ENCODE data around the gene PNP.

PNP gene

DNA sequence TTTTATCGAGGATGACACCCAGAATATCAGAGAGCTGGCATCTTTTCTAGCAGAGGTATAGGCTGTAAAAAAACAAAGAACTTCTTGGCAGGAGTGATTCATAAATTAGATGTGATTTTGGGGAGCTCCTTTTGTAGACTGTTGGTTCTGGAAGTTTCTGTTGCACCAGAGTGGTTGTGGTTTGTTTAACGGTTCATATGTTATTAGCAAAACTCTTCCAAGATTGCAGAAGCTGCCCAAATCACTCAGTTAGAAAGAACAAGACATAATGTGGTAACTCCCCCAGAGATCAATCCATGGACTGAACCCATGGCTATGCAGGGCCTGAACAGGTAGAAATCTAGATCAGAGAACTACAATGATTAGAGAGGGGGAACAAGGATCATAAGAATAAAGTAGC lies 29.4 kb downstream of the PNP start:
- Histone ChIP-seq H2BK120ac (ENCODE audit: low read depth, low read length) (no peak overlapping the region), H3K14ac (ENCODE audit: low read length in 2 of 2) (no peak overlapping the region), H3K27ac (ENCODE audit: low read length, poor library complexity, severe bottlenecking) (no peak overlapping the region), H3K36me3 (ENCODE audit: control insufficient read depth in 1 of 2, insufficient read depth in 2 of 2, low read depth in 1 of 2, low read length in 2 of 2) (no peaks in the 10 kb centered on the region), H3K4ac (ENCODE audit: low read depth in 1 of 2, low read length in 2 of 2) (no peak overlapping the region), H3K9me3 (ENCODE audit: control insufficient read depth, low read length) (no peaks in the 10 kb centered on the region), H2BK15ac (ENCODE audit: low read depth, poor library complexity, severe bottlenecking) (no peak overlapping the region), H2BK12ac (ENCODE audit: low read length in 2 of 2) (no peak overlapping the region), H3K4me3 (ENCODE audit: insufficient read depth in 1 of 2, low read depth in 1 of 2, low read length in 2 of 2) (no peak overlapping the region), H2AK5ac (ENCODE audit: low read length, severe bottlenecking) (no peak overlapping the region), H4K8ac (ENCODE audit: low read length) (no peak overlapping the region), H3K27me3 (ENCODE audit: control insufficient read depth in 1 of 2, insufficient read depth in 1 of 2, low read length in 2 of 2) (no peaks in the 10 kb centered on the region), H3K4me2 (ENCODE audit: low read length, poor library complexity, severe bottlenecking) (no peak overlapping the region), H3K18ac (ENCODE audit: low read depth in 1 of 2, low read length in 2 of 2) (no peak overlapping the region), H2AFZ (ENCODE audit: low read depth, low read length) (no peak overlapping the region), H3K23ac (ENCODE audit: low read length in 2 of 2) (no peak overlapping the region), H2BK5ac (ENCODE audit: low read depth, low read length, poor library complexity, severe bottlenecking) (no peak overlapping the region), H4K91ac (ENCODE audit: low read length) (no peak overlapping the region), H3K4me1 (ENCODE audit: control insufficient read depth, insufficient read depth, low read depth, low read length) (no peaks in the 10 kb centered on the region), H3K79me1 (replicated peaks; ENCODE audit: low read length, poor library complexity, severe bottlenecking) (no peaks in the 10 kb centered on the region), H3K9ac (ENCODE audit: low read length) (no peak overlapping the region)
- DNase-seq: no peak
- WGBS: 87% methylated on average over 2 of the region's 2 CpGs

DNA sequence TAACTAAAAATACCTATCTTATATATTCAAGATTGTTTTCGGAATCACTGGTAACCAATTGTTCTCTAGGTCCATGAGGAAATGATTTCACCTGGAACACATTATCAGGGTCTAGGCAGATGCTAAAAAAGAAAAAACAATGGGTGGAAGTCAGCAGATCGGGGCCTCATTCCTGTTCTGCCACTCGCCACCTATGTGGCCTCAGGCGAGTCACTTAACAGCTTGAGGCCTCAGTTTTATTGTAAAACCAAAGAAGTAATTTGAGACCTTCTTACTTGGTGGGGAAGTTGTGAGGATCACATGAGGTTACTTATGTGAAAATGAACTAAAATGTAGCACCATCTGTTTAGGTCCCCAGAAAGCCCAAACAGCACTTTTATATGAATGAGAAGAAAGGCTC lies 29.9 kb downstream of the PNP start:
- no peaks in the 10 kb centered on the region for H3K4me1 ChIP-seq (ENCODE audit: control insufficient read depth, insufficient read depth, low read depth, low read length)
- H2BK120ac ChIP-seq (ENCODE audit: low read depth, low read length): no peak overlapping the region
- DNase-seq: no peak
- H2BK15ac ChIP-seq (ENCODE audit: low read depth, poor library complexity, severe bottlenecking): no peak overlapping the region
- H4K8ac ChIP-seq (ENCODE audit: low read length): no peak overlapping the region
- H3K23ac ChIP-seq (ENCODE audit: low read length in 2 of 2): no peak overlapping the region
- no peak overlapping the region for H2BK5ac ChIP-seq (ENCODE audit: low read depth, low read length, poor library complexity, severe bottlenecking)
- H2BK12ac ChIP-seq (ENCODE audit: low read length in 2 of 2): no peak overlapping the region
- no peak overlapping the region for H3K18ac ChIP-seq (ENCODE audit: low read depth in 1 of 2, low read length in 2 of 2)
- no peak overlapping the region for H3K4me3 ChIP-seq (ENCODE audit: insufficient read depth in 1 of 2, low read depth in 1 of 2, low read length in 2 of 2)
- H3K27me3 ChIP-seq (ENCODE audit: control insufficient read depth in 1 of 2, insufficient read depth in 1 of 2, low read length in 2 of 2): no peaks in the 10 kb centered on the region
- no peak overlapping the region for H3K4ac ChIP-seq (ENCODE audit: low read depth in 1 of 2, low read length in 2 of 2)
- no peak overlapping the region for H3K4me2 ChIP-seq (ENCODE audit: low read length, poor library complexity, severe bottlenecking)
- H4K91ac ChIP-seq (ENCODE audit: low read length): no peak overlapping the region
- H2AFZ ChIP-seq (ENCODE audit: low read depth, low read length): no peak overlapping the region
- H2AK5ac ChIP-seq (ENCODE audit: low read length, severe bottlenecking): no peak overlapping the region
- no peaks in the 10 kb centered on the region for H3K36me3 ChIP-seq (ENCODE audit: control insufficient read depth in 1 of 2, insufficient read depth in 2 of 2, low read depth in 1 of 2, low read length in 2 of 2)
- H3K27ac ChIP-seq (ENCODE audit: low read length, poor library complexity, severe bottlenecking): no peak overlapping the region
- WGBS: 90% methylated on average over 4 of the region's 4 CpGs
- no peak overlapping the region for H3K9ac ChIP-seq (ENCODE audit: low read length)
- no peaks in the 10 kb centered on the region for H3K79me1 ChIP-seq (replicated peaks; ENCODE audit: low read length, poor library complexity, severe bottlenecking)
- no peak overlapping the region for H3K14ac ChIP-seq (ENCODE audit: low read length in 2 of 2)
- H3K9me3 ChIP-seq (ENCODE audit: control insufficient read depth, low read length): no peaks in the 10 kb centered on the region

DNA sequence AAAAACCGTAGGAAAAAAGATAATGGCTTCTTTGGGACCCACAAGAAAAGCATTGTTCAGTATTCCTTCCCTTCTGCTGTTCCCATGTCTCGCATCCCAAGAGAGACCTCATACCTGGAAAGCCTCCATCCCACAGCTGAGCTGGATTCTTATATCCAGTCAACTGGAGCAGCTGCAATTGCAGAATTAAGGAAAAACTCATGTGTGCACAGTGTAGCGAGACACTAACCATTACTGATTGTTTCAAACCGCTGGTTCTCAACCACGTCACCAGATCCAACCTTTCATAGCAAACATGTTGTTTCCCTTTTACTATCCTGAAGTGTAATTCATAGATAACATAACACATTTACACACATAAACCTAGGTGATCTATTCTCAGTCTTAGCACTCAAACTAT lies 30.7 kb downstream of the PNP start:
- Histone ChIP-seq H3K4me2 (ENCODE audit: low read length, poor library complexity, severe bottlenecking) (no peak overlapping the region), H3K27ac (ENCODE audit: low read length, poor library complexity, severe bottlenecking) (no peak overlapping the region), H2BK15ac (ENCODE audit: low read depth, poor library complexity, severe bottlenecking) (no peak overlapping the region), H3K4ac (ENCODE audit: low read depth in 1 of 2, low read length in 2 of 2) (no peak overlapping the region), H2BK12ac (ENCODE audit: low read length in 2 of 2) (no peak overlapping the region), H2AK5ac (ENCODE audit: low read length, severe bottlenecking) (no peak overlapping the region), H3K14ac (ENCODE audit: low read length in 2 of 2) (no peak overlapping the region), H3K23ac (ENCODE audit: low read length in 2 of 2) (no peak overlapping the region), H3K27me3 (ENCODE audit: control insufficient read depth in 1 of 2, insufficient read depth in 1 of 2, low read length in 2 of 2) (no peaks in the 10 kb centered on the region), H3K9ac (ENCODE audit: low read length) (no peak overlapping the region), H3K18ac (ENCODE audit: low read depth in 1 of 2, low read length in 2 of 2) (no peak overlapping the region), H3K9me3 (ENCODE audit: control insufficient read depth, low read length) (no peaks in the 10 kb centered on the region), H2AFZ (ENCODE audit: low read depth, low read length) (no peak overlapping the region), H2BK5ac (ENCODE audit: low read depth, low read length, poor library complexity, severe bottlenecking) (no peak overlapping the region), H4K8ac (ENCODE audit: low read length) (no peak overlapping the region), H3K4me3 (ENCODE audit: insufficient read depth in 1 of 2, low read depth in 1 of 2, low read length in 2 of 2) (no peak overlapping the region), H3K36me3 (ENCODE audit: control insufficient read depth in 1 of 2, insufficient read depth in 2 of 2, low read depth in 1 of 2, low read length in 2 of 2) (no peaks in the 10 kb centered on the region), H4K91ac (ENCODE audit: low read length) (no peak overlapping the region), H2BK120ac (ENCODE audit: low read depth, low read length) (no peak overlapping the region), H3K79me1 (replicated peaks; ENCODE audit: low read length, poor library complexity, severe bottlenecking) (no peaks in the 10 kb centered on the region), H3K4me1 (ENCODE audit: control insufficient read depth, insufficient read depth, low read depth, low read length) (no peaks in the 10 kb centered on the region)
- no peak for DNase-seq
- WGBS: 93% methylated on average over 5 of the region's 5 CpGs

DNA sequence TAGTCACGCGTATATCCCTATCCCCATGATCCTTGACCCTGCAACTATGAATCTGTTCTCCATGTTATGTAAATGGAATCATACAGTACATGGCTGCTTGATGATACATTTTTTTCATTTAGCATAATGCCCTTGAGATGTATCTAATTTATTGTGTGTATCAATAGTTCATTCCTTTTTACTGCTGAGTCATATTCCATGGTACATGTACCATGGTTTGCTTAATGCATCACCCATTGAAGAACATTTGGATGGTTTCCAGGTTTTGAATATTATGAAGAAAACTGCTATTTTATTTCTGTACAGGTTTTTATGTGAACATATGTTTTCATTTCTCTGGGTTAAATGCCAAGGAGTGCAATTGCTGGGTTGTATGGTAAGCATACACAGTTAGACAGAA lies 32.1 kb downstream of the PNP start:
- H3K18ac ChIP-seq (ENCODE audit: low read depth in 1 of 2, low read length in 2 of 2): no peak overlapping the region
- H3K4ac ChIP-seq (ENCODE audit: low read depth in 1 of 2, low read length in 2 of 2): no peak overlapping the region
- no peak overlapping the region for H3K4me3 ChIP-seq (ENCODE audit: insufficient read depth in 1 of 2, low read depth in 1 of 2, low read length in 2 of 2)
- H3K27ac ChIP-seq (ENCODE audit: low read length, poor library complexity, severe bottlenecking): no peak overlapping the region
- no peak overlapping the region for H2AFZ ChIP-seq (ENCODE audit: low read depth, low read length)
- H2AK5ac ChIP-seq (ENCODE audit: low read length, severe bottlenecking): no peak overlapping the region
- H3K4me2 ChIP-seq (ENCODE audit: low read length, poor library complexity, severe bottlenecking): no peak overlapping the region
- no peak overlapping the region for H4K8ac ChIP-seq (ENCODE audit: low read length)
- no peaks in the 10 kb centered on the region for H3K4me1 ChIP-seq (ENCODE audit: control insufficient read depth, insufficient read depth, low read depth, low read length)
- no peaks in the 10 kb centered on the region for H3K79me1 ChIP-seq (replicated peaks; ENCODE audit: low read length, poor library complexity, severe bottlenecking)
- H2BK5ac ChIP-seq (ENCODE audit: low read depth, low read length, poor library complexity, severe bottlenecking): no peak overlapping the region
- DNase-seq: no peak
- H3K14ac ChIP-seq (ENCODE audit: low read length in 2 of 2): no peak overlapping the region
- no peaks in the 10 kb centered on the region for H3K27me3 ChIP-seq (ENCODE audit: control insufficient read depth in 1 of 2, insufficient read depth in 1 of 2, low read length in 2 of 2)
- H3K9ac ChIP-seq (ENCODE audit: low read length): no peak overlapping the region
- WGBS: no CpG with 5 or more reads among the region's 2 CpGs
- no peak overlapping the region for H2BK15ac ChIP-seq (ENCODE audit: low read depth, poor library complexity, severe bottlenecking)
- H4K91ac ChIP-seq (ENCODE audit: low read length): no peak overlapping the region
- H3K36me3 ChIP-seq (ENCODE audit: control insufficient read depth in 1 of 2, insufficient read depth in 2 of 2, low read depth in 1 of 2, low read length in 2 of 2): no peaks in the 10 kb centered on the region
- H3K9me3 ChIP-seq (ENCODE audit: control insufficient read depth, low read length): no peaks in the 10 kb centered on the region
- H3K23ac ChIP-seq (ENCODE audit: low read length in 2 of 2): no peak overlapping the region
- H2BK12ac ChIP-seq (ENCODE audit: low read length in 2 of 2): no peak overlapping the region
- H2BK120ac ChIP-seq (ENCODE audit: low read depth, low read length): no peak overlapping the region
